Medulla oblongata (tissue), 1 donor: ENCODE measurements around the gene SRPRB.
"Not testable (repeated sequence)": the region's sequence is repeated elsewhere in the genome, so short reads cannot be mapped to it uniquely, and the experiment has no call there.

ENCODE experiments used
- DNase-seq: peaks from one replicate; pipeline ENCODE4 v3.0.0-alpha.2; 2015; ENCODE audit errors: extremely low spot score

Gene SRPRB

GRCh38 chr3:133777807-133778568, 27.6 kb upstream of the SRPRB start:
- DNase-seq: no peak

- DNase-seq: no peak
Observed at GRCh38 chr3:133779626-133780203, 25.9 kb upstream of the SRPRB start.

GRCh38 chr3:133780756-133781155, 24.9 kb upstream of the SRPRB start:
- not testable (repeated sequence) for DNase-seq

- DNase-seq: no peak
Observed at GRCh38 chr3:133781570-133781969, 24.0 kb upstream of the SRPRB start.

GRCh38 chr3:133782454-133782853, 23.2 kb upstream of the SRPRB start:
- no peak for DNase-seq

GRCh38 chr3:133783762-133784161, 21.9 kb upstream of the SRPRB start:
- DNase-seq: no peak

- DNase-seq: no peak
Observed at GRCh38 chr3:133788024-133788423, 17.6 kb upstream of the SRPRB start.

- DNase-seq: no peak
Observed at GRCh38 chr3:133792171-133792763, 13.3 kb upstream of the SRPRB start.

- DNase-seq: no peak
Observed at GRCh38 chr3:133797396-133798105, 8.1 kb upstream of the SRPRB start.

GRCh38 chr3:133799794-133800585, 5.6 kb upstream of the SRPRB start:
- DNase-seq: no peak

GRCh38 chr3:133803469-133803868, 2.1 kb upstream of the SRPRB start:
- no peak for DNase-seq

GRCh38 chr3:133804896-133805295, 719 bp upstream of the SRPRB start:
- DNase-seq: no peak

GRCh38 chr3:133805384-133805701, 272 bp upstream of the SRPRB start:
- DNase-seq: no peak

GRCh38 chr3:133812872-133813271, 7.3 kb downstream of the SRPRB start:
- no peak for DNase-seq

GRCh38 chr3:133815386-133815785, 9.8 kb downstream of the SRPRB start:
- no peak for DNase-seq

GRCh38 chr3:133820129-133820528, 14.5 kb downstream of the SRPRB start:
- DNase-seq: no peak

GRCh38 chr3:133820889-133821675, 15.5 kb downstream of the SRPRB start:
- no peak for DNase-seq

GRCh38 chr3:133821767-133822638, 16.4 kb downstream of the SRPRB start:
- DNase-seq: peak; percentile 64

- DNase-seq: no peak
Observed at GRCh38 chr3:133824961-133825485, 19.4 kb downstream of the SRPRB start.
